Measurements from ENCODE around the gene EFNA2.

The EFNA2 gene

DNA sequence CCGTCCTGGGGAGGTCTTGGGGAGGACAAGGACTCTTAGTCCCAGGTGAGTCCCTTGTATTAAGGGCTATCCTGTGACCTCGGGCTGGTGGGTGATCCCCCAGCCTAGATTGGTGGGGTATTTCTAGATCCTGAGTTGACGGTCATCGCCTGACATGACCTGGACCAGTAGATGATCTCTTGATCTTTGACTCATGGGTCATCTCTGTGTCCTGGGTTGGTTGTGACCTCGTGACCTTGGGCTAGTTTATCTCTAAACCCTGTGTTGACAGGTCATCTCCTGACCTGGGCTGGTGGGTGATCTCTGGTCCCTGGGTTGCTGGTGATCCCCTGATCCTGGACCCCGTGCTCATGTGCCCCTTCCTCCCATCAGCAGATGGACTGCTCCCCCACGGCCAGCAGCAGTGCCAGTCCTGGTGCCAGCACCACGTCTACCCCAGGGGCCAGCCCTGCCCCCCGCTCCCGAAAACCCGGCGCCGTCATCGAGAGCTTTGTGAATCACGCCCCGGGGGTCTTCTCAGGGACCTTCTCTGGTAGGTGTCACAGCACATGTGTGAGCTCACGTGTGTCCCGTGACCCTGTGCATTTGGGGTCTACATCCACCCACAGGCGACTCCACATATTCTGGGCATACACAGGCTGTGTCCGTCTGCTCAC, 31.0 kb upstream of the EFNA2 start:
- Histone ChIP-seq H3K4me1 (ENCODE audit: control insufficient read depth in 5 of 5, insufficient read depth in 5 of 5, low read length in 5 of 5) (peaks cover 9 to 73% (median 62%) of the 10 kb centered on the region in 5 donors), H3K4me3 (ENCODE audit: low read depth in 1 of 5, low read length in 5 of 5) (peak overlapping the region in 2 of 5 donors; percentile 77 to 80)

DNA sequence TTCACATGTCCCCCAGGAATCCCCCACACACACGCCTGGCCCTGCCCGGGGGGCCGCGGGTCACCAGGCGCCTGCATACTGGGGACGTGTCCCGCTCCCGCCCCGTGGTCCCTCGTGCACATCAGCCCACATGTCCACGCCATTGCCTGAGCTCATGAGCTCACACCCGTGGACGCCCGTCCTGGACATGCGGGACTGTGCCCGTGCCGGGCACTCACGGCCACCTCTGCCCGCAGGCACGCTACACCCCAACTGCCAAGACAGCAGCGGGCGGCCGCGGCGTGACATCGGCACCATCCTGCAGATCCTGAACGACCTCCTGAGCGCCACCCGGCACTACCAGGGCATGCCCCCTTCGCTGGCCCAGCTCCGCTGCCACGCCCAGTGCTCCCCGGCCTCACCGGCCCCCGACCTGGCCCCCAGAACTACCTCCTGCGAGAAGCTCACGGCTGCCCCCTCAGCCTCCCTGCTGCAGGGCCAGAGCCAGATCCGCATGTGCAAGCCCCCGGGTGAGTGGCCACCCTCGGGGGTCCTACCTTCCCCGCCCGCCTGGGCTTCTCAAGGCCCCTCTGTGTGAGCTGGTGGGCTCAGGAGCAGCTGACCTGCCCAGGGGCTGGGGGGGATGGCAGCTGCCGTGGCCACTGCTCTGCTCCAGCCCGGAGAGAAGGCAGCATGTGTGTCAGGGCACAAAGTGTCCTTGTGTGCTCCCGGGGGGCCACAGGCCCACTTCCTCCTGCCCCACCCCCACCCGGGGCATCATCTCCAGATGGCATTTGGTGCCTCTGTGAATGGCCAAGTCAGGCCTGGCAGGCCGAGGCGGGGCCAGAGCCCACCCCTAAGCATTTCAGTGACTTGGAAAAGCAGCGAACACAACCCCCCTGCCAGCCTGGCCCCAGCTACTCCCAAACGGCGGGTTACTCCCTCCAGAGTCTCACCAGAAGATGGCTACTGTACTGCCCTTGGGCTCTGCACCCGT, 30.2 kb upstream of the EFNA2 start:
- peak overlapping the region in 1 of 5 donors; percentile 30 for H3K9ac ChIP-seq (ENCODE audit: low read length in 5 of 5)
- H3K27ac ChIP-seq (ENCODE audit: low read depth, low read length), result peak overlapping the region; percentile 97
- H3K27me3 ChIP-seq (ENCODE audit: control insufficient read depth in 5 of 5, insufficient read depth in 4 of 5, low read length in 5 of 5), result peaks cover 0 to 6% (median 0%) of the 10 kb centered on the region in 5 donors
- H3K4me1 ChIP-seq (ENCODE audit: control insufficient read depth in 5 of 5, insufficient read depth in 5 of 5, low read length in 5 of 5), result peaks cover 9 to 81% (median 70%) of the 10 kb centered on the region in 5 donors
- H3K4me3 ChIP-seq (ENCODE audit: low read depth in 1 of 5, low read length in 5 of 5), result no peak overlapping the region
- peaks cover 0 to 53% (median 40%) of the 10 kb centered on the region in 5 donors for H3K36me3 ChIP-seq (ENCODE audit: control insufficient read depth in 5 of 5, insufficient read depth in 5 of 5, low read length in 5 of 5)
- H3K9me3 ChIP-seq (ENCODE audit: control insufficient read depth in 5 of 5, low read length in 5 of 5), result peaks cover 0 to 2% (median 0%) of the 10 kb centered on the region in 5 donors

More for the DNA sequence above, 31.0 kb upstream of the EFNA2 start:
- H3K27me3 ChIP-seq (ENCODE audit: control insufficient read depth in 5 of 5, insufficient read depth in 4 of 5, low read length in 5 of 5), result peaks cover 0 to 6% (median 0%) of the 10 kb centered on the region in 5 donors
- peak overlapping the region; percentile 97 for H3K27ac ChIP-seq (ENCODE audit: low read depth, low read length)
- H3K36me3 ChIP-seq (ENCODE audit: control insufficient read depth in 5 of 5, insufficient read depth in 5 of 5, low read length in 5 of 5), result peaks cover 0 to 53% (median 40%) of the 10 kb centered on the region in 5 donors
- peaks cover 0 to 2% (median 0%) of the 10 kb centered on the region in 5 donors for H3K9me3 ChIP-seq (ENCODE audit: control insufficient read depth in 5 of 5, low read length in 5 of 5)
- H3K9ac ChIP-seq (ENCODE audit: low read length in 5 of 5), result peak overlapping the region in 3 of 5 donors; percentile 51 to 74 (median 68)

DNA sequence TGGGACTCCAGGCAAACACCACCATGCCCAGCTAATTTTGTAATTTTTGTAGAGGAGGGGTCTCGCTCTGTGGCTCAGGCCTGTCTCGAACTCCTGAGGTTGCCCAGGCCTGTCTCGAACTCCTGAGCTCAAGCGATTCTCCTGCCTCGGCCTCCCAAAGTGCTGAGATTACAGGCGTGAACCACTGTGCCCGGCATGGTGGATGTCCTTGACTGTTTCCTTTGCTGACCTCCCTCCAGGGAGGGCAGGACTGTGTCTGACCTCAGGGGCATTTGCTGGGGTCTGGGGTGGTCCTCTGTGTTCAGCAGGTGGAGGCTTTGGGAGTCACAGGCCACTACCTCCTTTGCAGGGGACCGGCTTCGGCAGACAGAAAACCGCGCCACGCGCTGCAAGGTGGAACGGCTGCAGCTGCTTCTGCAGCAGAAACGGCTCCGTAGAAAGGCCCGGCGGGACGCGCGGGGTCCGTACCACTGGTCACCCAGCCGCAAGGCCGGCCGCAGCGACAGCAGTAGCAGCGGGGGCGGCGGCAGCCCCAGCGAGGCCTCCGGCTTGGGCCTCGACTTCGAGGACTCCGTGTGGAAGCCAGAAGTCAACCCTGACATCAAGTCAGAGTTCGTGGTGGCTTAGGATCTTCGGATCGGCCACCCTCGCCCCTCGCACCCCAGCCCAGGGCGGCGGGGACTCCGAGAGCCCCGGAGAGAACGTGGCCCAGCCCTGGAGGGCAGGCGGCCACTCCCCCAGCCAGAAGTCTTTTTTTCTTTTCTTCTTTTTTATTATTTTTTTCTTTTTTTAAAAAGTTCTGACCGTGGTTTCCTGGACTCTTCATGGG, 28.8 kb upstream of the EFNA2 start:
- H3K4me3 ChIP-seq (ENCODE audit: low read depth in 1 of 5, low read length in 5 of 5), result no peak overlapping the region
- H3K9ac ChIP-seq (ENCODE audit: low read length in 5 of 5), result no peak overlapping the region
- H3K27me3 ChIP-seq (ENCODE audit: control insufficient read depth in 5 of 5, insufficient read depth in 4 of 5, low read length in 5 of 5), result peaks cover 0 to 6% (median 0%) of the 10 kb centered on the region in 5 donors
- H3K9me3 ChIP-seq (ENCODE audit: control insufficient read depth in 5 of 5, low read length in 5 of 5), result peaks cover 0 to 2% (median 0%) of the 10 kb centered on the region in 5 donors
- peak overlapping the region; percentile 10 for H3K27ac ChIP-seq (ENCODE audit: low read depth, low read length)
- H3K4me1 ChIP-seq (ENCODE audit: control insufficient read depth in 5 of 5, insufficient read depth in 5 of 5, low read length in 5 of 5), result peaks cover 8 to 85% (median 73%) of the 10 kb centered on the region in 5 donors
- peaks cover 0 to 46% (median 35%) of the 10 kb centered on the region in 5 donors for H3K36me3 ChIP-seq (ENCODE audit: control insufficient read depth in 5 of 5, insufficient read depth in 5 of 5, low read length in 5 of 5)

DNA sequence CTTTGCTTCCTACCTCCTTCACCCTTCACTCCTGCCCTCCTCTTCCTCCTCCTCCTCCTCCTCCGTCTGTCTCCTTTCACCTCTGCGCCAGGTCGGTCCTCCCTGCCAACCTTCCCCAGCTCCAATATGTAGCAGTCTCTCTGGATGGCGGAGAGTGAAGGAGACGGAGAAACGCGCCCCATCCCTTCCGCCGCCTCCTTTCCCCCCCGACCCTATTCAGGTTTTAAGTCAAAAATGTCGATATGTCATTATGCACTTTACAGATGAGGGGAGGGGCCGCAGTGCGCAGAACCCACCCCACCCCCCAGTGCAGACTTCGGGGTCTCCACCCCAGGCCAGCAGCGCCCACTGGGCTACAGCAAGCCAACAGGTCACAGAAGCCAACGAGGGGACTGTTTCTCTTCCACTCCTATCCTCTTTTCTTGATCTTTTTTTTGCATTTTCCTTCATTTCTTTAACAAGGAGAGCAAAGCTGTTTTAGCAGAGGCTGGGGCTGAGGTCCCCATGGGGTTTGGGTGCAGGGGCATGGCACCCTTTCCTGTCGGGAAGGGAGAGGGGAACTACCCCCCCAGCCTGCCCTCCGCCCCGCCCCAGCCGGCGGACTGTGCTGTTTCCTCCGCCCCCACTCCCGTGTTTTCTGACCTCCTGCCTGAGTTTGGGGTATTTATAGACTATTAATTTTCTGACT, 28.1 kb upstream of the EFNA2 start:
- Histone ChIP-seq H3K9ac (ENCODE audit: low read length in 5 of 5) (no peak overlapping the region), H3K36me3 (ENCODE audit: control insufficient read depth in 5 of 5, insufficient read depth in 5 of 5, low read length in 5 of 5) (peaks cover 0 to 45% (median 34%) of the 10 kb centered on the region in 5 donors), H3K4me1 (ENCODE audit: control insufficient read depth in 5 of 5, insufficient read depth in 5 of 5, low read length in 5 of 5) (peaks cover 10 to 89% (median 79%) of the 10 kb centered on the region in 5 donors), H3K27me3 (ENCODE audit: control insufficient read depth in 5 of 5, insufficient read depth in 4 of 5, low read length in 5 of 5) (peaks cover 0 to 6% (median 0%) of the 10 kb centered on the region in 5 donors), H3K4me3 (ENCODE audit: low read depth in 1 of 5, low read length in 5 of 5) (no peak overlapping the region), H3K27ac (ENCODE audit: low read depth, low read length) (peak overlapping the region; percentile 90), H3K9me3 (ENCODE audit: control insufficient read depth in 5 of 5, low read length in 5 of 5) (peaks cover 0 to 2% (median 0%) of the 10 kb centered on the region in 5 donors)

DNA sequence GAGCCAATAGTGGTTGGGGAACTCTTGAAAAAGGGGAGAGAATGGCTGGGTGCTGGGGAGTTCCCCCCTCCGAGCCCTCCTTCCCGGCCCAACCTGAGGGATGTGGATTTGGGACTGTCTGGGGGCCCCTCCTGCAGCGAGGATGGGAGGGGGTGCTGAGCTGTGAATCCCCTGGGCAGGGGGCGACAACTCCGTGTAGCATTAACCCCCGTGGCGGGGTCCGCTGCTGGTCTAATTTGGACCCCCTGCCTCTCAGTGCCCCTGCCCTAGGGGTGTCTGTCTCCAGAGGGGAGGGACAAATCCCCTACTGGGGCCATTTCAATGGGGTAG, 27.5 kb upstream of the EFNA2 start:
- H3K4me1 ChIP-seq (ENCODE audit: control insufficient read depth in 5 of 5, insufficient read depth in 5 of 5, low read length in 5 of 5), result peaks cover 10 to 91% (median 82%) of the 10 kb centered on the region in 5 donors
- H3K36me3 ChIP-seq (ENCODE audit: control insufficient read depth in 5 of 5, insufficient read depth in 5 of 5, low read length in 5 of 5), result peaks cover 0 to 45% (median 34%) of the 10 kb centered on the region in 5 donors
- peaks cover 0 to 2% (median 0%) of the 10 kb centered on the region in 5 donors for H3K9me3 ChIP-seq (ENCODE audit: control insufficient read depth in 5 of 5, low read length in 5 of 5)
- H3K9ac ChIP-seq (ENCODE audit: low read length in 5 of 5), result peak overlapping the region in 1 of 5 donors; percentile 28
- peak overlapping the region in 1 of 5 donors; percentile 16 for H3K4me3 ChIP-seq (ENCODE audit: low read depth in 1 of 5, low read length in 5 of 5)
- H3K27me3 ChIP-seq (ENCODE audit: control insufficient read depth in 5 of 5, insufficient read depth in 4 of 5, low read length in 5 of 5), result peaks cover 0 to 6% (median 0%) of the 10 kb centered on the region in 5 donors
- peak overlapping the region; percentile 90 for H3K27ac ChIP-seq (ENCODE audit: low read depth, low read length)

DNA sequence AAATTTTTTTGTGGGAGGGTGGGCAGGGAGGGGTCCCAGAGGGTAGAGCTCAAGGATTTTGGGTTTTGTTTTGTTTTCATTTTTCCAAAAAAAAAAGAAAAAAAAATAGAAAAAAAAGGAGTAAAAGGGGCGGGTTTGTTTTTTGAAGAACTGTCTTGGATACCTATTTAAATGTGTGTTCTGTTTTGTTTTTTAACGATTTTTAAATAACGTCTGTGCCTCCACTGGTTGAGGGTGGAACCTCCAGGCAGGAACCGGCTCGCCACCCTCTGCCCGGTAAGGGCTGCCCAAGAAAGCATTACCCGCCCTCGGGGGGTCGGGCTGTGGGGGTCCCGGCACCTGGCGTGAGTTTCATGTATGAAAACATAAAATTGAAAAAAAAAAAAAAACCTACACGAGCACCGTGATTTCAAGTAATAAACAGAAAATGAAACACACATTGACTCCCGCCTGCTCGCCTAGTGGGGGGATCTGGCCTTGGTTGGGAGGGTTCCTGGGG, 26.9 kb upstream of the EFNA2 start:
- H3K36me3 ChIP-seq (ENCODE audit: control insufficient read depth in 5 of 5, insufficient read depth in 5 of 5, low read length in 5 of 5), result peaks cover 0 to 44% (median 34%) of the 10 kb centered on the region in 5 donors
- peaks cover 0 to 6% (median 0%) of the 10 kb centered on the region in 5 donors for H3K27me3 ChIP-seq (ENCODE audit: control insufficient read depth in 5 of 5, insufficient read depth in 4 of 5, low read length in 5 of 5)
- peak overlapping the region in 4 of 5 donors; percentile 24 to 97 (median 49) for H3K9ac ChIP-seq (ENCODE audit: low read length in 5 of 5)
- H3K9me3 ChIP-seq (ENCODE audit: control insufficient read depth in 5 of 5, low read length in 5 of 5), result peaks cover 0 to 2% (median 0%) of the 10 kb centered on the region in 5 donors
- peaks cover 10 to 86% (median 76%) of the 10 kb centered on the region in 5 donors for H3K4me1 ChIP-seq (ENCODE audit: control insufficient read depth in 5 of 5, insufficient read depth in 5 of 5, low read length in 5 of 5)
- peak overlapping the region in 4 of 5 donors; percentile 36 to 81 (median 42) for H3K4me3 ChIP-seq (ENCODE audit: low read depth in 1 of 5, low read length in 5 of 5)
- H3K27ac ChIP-seq (ENCODE audit: low read depth, low read length), result peak overlapping the region; percentile 90

DNA sequence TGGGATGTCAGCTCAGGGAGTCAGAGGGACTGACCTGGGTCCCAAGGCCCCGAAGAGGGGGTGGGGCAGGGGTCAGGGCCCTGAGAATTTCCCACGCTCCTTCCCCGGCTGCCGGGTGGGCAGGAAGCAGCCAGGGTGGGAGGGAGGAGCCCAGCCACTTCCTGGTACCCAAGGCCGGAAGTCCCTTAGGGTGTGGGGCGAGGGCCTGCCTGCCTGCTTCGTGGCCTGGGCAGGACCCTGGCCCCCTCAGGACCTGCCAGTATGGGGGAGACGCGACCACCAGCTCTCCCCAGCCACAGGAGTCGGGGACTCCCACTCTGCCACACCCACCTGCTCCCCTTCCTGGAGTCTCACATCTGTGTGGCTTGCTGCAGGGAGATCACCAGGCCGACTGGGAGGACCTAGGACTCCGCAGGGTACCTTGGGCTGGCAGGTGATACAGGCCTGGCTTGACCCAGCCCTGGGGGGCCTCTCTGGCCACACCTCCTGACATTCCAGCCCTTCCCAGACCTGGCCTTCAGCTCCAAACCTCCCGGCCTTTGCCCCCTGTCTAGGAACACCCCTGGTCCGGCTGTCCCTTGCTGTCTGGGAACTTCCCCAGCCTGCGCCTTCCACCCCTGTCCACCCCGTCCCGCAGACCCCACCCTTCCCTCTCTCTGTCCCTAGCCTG, 26.3 kb upstream of the EFNA2 start:
- H3K36me3 ChIP-seq (ENCODE audit: control insufficient read depth in 5 of 5, insufficient read depth in 5 of 5, low read length in 5 of 5), result peaks cover 0 to 38% (median 29%) of the 10 kb centered on the region in 5 donors
- peak overlapping the region in 4 of 5 donors; percentile 36 to 81 (median 42) for H3K4me3 ChIP-seq (ENCODE audit: low read depth in 1 of 5, low read length in 5 of 5)
- peak overlapping the region; percentile 90 for H3K27ac ChIP-seq (ENCODE audit: low read depth, low read length)
- peaks cover 0 to 6% (median 0%) of the 10 kb centered on the region in 5 donors for H3K27me3 ChIP-seq (ENCODE audit: control insufficient read depth in 5 of 5, insufficient read depth in 4 of 5, low read length in 5 of 5)
- H3K4me1 ChIP-seq (ENCODE audit: control insufficient read depth in 5 of 5, insufficient read depth in 5 of 5, low read length in 5 of 5), result peaks cover 10 to 80% (median 70%) of the 10 kb centered on the region in 5 donors
- H3K9me3 ChIP-seq (ENCODE audit: control insufficient read depth in 5 of 5, low read length in 5 of 5), result peaks cover 0 to 2% (median 0%) of the 10 kb centered on the region in 5 donors
- peak overlapping the region; percentile 24 to 97 (median 59) for H3K9ac ChIP-seq (ENCODE audit: low read length in 5 of 5)

DNA sequence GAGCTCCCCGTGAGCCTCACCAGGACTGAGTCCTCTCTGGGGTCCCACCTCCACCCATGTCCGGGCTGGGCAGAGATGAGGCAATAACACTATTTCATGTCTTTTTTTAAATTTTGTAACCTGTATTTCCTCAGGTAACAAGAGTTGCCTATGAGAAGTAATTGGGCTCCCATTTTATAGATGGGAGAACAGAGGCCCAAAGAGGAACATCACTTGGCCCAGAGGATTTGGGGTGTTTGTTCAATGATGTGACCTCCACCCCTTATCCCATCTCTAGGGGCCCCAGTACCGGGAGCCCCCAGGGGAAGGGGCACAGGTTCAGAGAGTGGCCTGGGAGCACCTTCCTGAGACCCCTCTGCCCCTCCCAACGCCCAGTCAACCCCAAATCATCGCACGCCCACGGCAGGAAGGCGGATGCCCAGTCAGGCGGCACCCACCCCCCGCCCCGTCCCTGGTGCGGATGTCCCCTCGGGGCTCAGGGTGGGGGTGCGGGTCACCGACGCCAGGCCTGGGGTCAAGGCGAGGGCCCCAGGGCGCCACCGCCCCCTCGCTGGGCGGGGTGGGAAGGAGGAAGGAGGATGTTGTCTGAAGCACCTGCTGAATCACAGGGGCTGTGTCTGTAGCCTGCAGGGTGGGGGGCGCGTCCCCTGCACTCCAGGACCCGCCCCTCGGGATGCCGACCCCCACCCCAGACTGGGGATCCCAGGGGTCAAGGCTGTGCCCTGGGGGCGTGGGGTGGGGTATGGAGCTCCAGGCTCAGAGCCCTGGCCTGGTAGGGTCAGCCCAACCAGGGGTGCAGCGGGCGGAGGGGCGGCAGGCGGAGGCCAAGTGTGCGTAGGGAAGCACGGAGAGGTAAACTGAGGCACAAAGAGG, 25.6 kb upstream of the EFNA2 start:
- peaks cover 12 to 76% (median 65%) of the 10 kb centered on the region in 5 donors for H3K4me1 ChIP-seq (ENCODE audit: control insufficient read depth in 5 of 5, insufficient read depth in 5 of 5, low read length in 5 of 5)
- peaks cover 0 to 2% (median 0%) of the 10 kb centered on the region in 5 donors for H3K9me3 ChIP-seq (ENCODE audit: control insufficient read depth in 5 of 5, low read length in 5 of 5)
- H3K4me3 ChIP-seq (ENCODE audit: low read depth in 1 of 5, low read length in 5 of 5), result peak overlapping the region in 3 of 5 donors; percentile 11 to 81 (median 44)
- peaks cover 0 to 6% (median 0%) of the 10 kb centered on the region in 5 donors for H3K27me3 ChIP-seq (ENCODE audit: control insufficient read depth in 5 of 5, insufficient read depth in 4 of 5, low read length in 5 of 5)
- H3K36me3 ChIP-seq (ENCODE audit: control insufficient read depth in 5 of 5, insufficient read depth in 5 of 5, low read length in 5 of 5), result peaks cover 0 to 30% (median 22%) of the 10 kb centered on the region in 5 donors
- peak overlapping the region in 4 of 5 donors; percentile 16 to 63 (median 47) for H3K9ac ChIP-seq (ENCODE audit: low read length in 5 of 5)
- H3K27ac ChIP-seq (ENCODE audit: low read depth, low read length), result peak overlapping the region; percentile 90
